SU-DHL-6 (cell line): ENCODE data around the gene THSD4.

Experiments
- CTCF ChIP-seq: fragments of 200-600 bp; sonication (generic); IDR thresholded peaks from one replicate; pipeline ENCODE4 v1.5.1; 2017; ENCODE audit warnings: antibody characterized with exemption, mild to moderate bottlenecking, low read length, moderate library complexity; ENCODE audit not compliant: insufficient read depth, poor library complexity, severe bottlenecking
- EZH2phosphoT487 ChIP-seq: fragments of 200-600 bp; sonication (generic), shearing (Covaris generic); conservative IDR thresholded peaks from 2 replicates; pipeline ENCODE4 v1.6.1; 2018; ENCODE audit warnings: mild to moderate bottlenecking, antibody characterized with exemption, low read length, moderate library complexity, mixed read lengths

GRCh38 chr15:71392861-71393283 is 277.6 kb downstream of the THSD4 start:
- no peak for TF ChIP-seq CTCF
- TF ChIP-seq EZH2phosphoT487: no peak
